Measurements from ENCODE around the gene NMNAT3. TPM values are rescaled to one million over a fixed set of nuclear protein-coding genes. Genes with fewer than 3 reads are reported as not detected.

NMNAT3 gene
- total RNA-seq, 1 donor from 2014 or later, result 2.0 TPM

- Mint-ChIP-seq H3K9me3 (ENCODE audit: low read depth) (no peaks in the 10 kb centered on the region), H3K27me3 (ENCODE audit: low read depth) (no peaks in the 10 kb centered on the region), H3K4me3 (ENCODE audit: unreplicated experiment) (no peak overlapping the region), H3K27ac (ENCODE audit: unreplicated experiment) (no peak overlapping the region), H3K4me1 (ENCODE audit: low read depth) (peaks cover 9% of the 10 kb centered on the region), H3K36me3 (ENCODE audit: low read depth) (no peaks in the 10 kb centered on the region)
- no peak for DNase-seq (ENCODE audit: low spot score)
- TF ChIP-seq, protein P1, sequence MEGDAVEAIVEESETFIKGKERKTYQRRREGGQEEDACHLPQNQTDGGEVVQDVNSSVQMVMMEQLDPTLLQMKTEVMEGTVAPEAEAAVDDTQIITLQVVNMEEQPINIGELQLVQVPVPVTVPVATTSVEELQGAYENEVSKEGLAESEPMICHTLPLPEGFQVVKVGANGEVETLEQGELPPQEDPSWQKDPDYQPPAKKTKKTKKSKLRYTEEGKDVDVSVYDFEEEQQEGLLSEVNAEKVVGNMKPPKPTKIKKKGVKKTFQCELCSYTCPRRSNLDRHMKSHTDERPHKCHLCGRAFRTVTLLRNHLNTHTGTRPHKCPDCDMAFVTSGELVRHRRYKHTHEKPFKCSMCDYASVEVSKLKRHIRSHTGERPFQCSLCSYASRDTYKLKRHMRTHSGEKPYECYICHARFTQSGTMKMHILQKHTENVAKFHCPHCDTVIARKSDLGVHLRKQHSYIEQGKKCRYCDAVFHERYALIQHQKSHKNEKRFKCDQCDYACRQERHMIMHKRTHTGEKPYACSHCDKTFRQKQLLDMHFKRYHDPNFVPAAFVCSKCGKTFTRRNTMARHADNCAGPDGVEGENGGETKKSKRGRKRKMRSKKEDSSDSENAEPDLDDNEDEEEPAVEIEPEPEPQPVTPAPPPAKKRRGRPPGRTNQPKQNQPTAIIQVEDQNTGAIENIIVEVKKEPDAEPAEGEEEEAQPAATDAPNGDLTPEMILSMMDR (IDR thresholded peaks at IDR 0.05), result no peak
These were observed 119.2 kb downstream of the NMNAT3 start for GRCh38 chr3:139558351-139559266.

DNA sequence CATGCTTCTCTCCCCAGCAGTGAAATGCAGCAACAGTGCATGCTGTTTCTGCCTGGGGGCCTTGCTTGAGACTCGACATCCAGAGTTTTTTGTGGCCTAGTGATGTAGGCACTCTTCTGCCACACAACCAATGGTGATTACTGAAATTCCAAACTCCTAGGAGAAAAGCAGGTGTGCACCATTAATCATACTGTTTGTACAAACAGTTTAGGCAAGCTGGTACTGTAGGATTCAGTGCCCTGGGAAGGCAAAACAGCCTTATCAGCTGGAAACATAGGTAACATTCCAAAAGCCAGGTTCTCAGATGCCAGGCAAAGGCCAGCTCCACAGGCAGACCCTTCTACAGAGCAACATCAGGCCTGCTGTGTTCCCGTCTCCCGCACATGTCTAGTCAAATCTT lies 120.7 kb downstream of the NMNAT3 start:
- H3K27ac Mint-ChIP-seq (ENCODE audit: unreplicated experiment), result no peak overlapping the region
- no peaks in the 10 kb centered on the region for H3K36me3 Mint-ChIP-seq (ENCODE audit: low read depth)
- H3K4me3 Mint-ChIP-seq (ENCODE audit: unreplicated experiment), result no peak overlapping the region
- TF ChIP-seq, protein P1 (IDR thresholded peaks at IDR 0.05), result no peak
- H3K27me3 Mint-ChIP-seq (ENCODE audit: low read depth), result no peaks in the 10 kb centered on the region
- peaks cover 9% of the 10 kb centered on the region for H3K4me1 Mint-ChIP-seq (ENCODE audit: low read depth)
- no peak for DNase-seq (ENCODE audit: low spot score)
- H3K9me3 Mint-ChIP-seq (ENCODE audit: low read depth), result no peaks in the 10 kb centered on the region

- no peak for DNase-seq (ENCODE audit: low spot score)
- H3K36me3 Mint-ChIP-seq (ENCODE audit: low read depth), result no peaks in the 10 kb centered on the region
- no peak overlapping the region for H3K27ac Mint-ChIP-seq (ENCODE audit: unreplicated experiment)
- TF ChIP-seq, protein P1 (IDR thresholded peaks at IDR 0.05), result no peak
- no peaks in the 10 kb centered on the region for H3K27me3 Mint-ChIP-seq (ENCODE audit: low read depth)
- peaks cover 9% of the 10 kb centered on the region for H3K4me1 Mint-ChIP-seq (ENCODE audit: low read depth)
- no peaks in the 10 kb centered on the region for H3K9me3 Mint-ChIP-seq (ENCODE audit: low read depth)
- no peak overlapping the region for H3K4me3 Mint-ChIP-seq (ENCODE audit: unreplicated experiment)
These were observed 122.5 kb downstream of the NMNAT3 start for GRCh38 chr3:139555249-139555648.

DNA sequence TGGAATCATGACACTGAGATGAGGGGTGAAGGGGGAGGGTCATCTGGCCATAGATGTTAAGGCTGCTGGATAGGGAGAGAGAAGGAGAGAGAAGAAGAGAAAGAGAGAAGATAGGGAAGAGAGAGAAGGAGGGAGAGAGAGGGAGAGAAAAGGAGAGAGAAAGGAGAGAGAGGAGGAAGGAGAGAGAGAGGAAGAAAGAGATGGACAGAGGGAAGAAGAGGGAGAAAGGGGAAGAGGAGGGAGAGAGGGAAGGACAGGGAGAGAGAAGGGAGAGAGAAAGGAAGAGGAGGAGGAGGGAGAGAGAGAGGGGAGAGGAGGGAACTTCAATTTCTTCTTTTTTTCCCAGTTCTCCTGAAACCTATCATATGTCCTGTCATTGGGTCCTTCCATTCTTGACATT lies 123.1 kb downstream of the NMNAT3 start:
- no peak overlapping the region for H3K4me3 Mint-ChIP-seq (ENCODE audit: unreplicated experiment)
- H3K9me3 Mint-ChIP-seq (ENCODE audit: low read depth), result no peaks in the 10 kb centered on the region
- peaks cover 4% of the 10 kb centered on the region for H3K27me3 Mint-ChIP-seq (ENCODE audit: low read depth)
- H3K27ac Mint-ChIP-seq (ENCODE audit: unreplicated experiment), result no peak overlapping the region
- H3K4me1 Mint-ChIP-seq (ENCODE audit: low read depth), result peaks cover 9% of the 10 kb centered on the region
- no peak for DNase-seq (ENCODE audit: low spot score)
- H3K36me3 Mint-ChIP-seq (ENCODE audit: low read depth), result no peaks in the 10 kb centered on the region
- TF ChIP-seq, protein P1 (IDR thresholded peaks at IDR 0.05), result no peak

DNA sequence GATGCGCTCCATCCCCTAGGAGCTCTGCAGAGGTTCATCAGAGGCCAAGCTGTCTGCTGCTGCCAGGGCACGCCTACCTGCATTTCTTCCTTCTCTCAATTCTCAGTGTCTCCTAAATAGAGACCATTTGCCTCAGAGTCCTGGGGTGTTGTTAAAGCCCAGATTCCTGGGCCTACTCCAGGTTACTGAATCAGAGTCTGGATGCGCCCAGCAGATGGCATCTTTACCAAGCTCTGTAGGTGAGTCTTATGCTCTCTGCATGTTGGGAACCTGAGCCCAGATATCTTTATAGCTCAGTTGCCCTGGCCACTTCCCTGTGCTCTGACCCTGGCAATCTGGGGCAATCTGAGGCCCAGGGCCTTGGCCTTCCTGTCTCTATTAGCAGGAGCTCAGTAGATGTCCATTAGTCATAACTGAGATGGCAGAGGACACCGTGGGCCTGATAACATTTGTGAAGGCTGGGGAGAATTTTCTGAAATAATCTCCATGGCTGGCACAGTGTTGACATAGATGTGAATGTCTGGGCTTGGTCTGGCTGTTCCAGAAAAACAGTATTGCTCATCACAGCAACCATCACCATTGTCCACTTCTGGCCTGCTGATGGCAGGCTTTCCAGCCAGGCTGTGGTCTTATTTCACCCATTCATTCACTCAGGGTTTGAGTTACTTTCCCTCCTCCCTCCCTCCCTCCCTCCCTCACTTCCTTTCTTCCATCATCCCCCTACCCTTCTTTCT lies 125.0 kb downstream of the NMNAT3 start:
- H3K4me1 Mint-ChIP-seq (ENCODE audit: low read depth), result peaks cover 6% of the 10 kb centered on the region
- no peak for DNase-seq (ENCODE audit: low spot score)
- H3K9me3 Mint-ChIP-seq (ENCODE audit: low read depth), result no peaks in the 10 kb centered on the region
- no peaks in the 10 kb centered on the region for H3K36me3 Mint-ChIP-seq (ENCODE audit: low read depth)
- H3K27ac Mint-ChIP-seq (ENCODE audit: unreplicated experiment), result no peak overlapping the region
- TF ChIP-seq, protein P1 (IDR thresholded peaks at IDR 0.05), result no peak
- H3K4me3 Mint-ChIP-seq (ENCODE audit: unreplicated experiment), result no peak overlapping the region
- peaks cover 4% of the 10 kb centered on the region for H3K27me3 Mint-ChIP-seq (ENCODE audit: low read depth)

All from chondrocyte (in vitro differentiated cells).